Measurements from ENCODE around the gene PHLPP2. TPM values are rescaled to one million over a fixed set of nuclear protein-coding genes. Genes with fewer than 3 reads are reported as not detected.

Gene PHLPP2
- total RNA-seq, 1 donor from 2014 or later = 12.7 TPM

- DNase-seq (ENCODE audit: low spot score, unreplicated experiment) = no peak
- Mint-ChIP-seq H3K27me3 (no peaks in the 10 kb centered on the region), H3K9me3 (ENCODE audit: low read depth) (no peaks in the 10 kb centered on the region), H3K4me3 (ENCODE audit: low read depth) (no peak overlapping the region), H3K27ac (no peak overlapping the region), H3K36me3 (ENCODE audit: insufficient read depth) (peaks cover 22% of the 10 kb centered on the region), H3K4me1 (ENCODE audit: low read depth) (peaks cover 21% of the 10 kb centered on the region)
- no peak for TF ChIP-seq CTCF (IDR thresholded peaks at IDR 0.05; ENCODE audit: unreplicated experiment)
These were observed 53.3 kb downstream of the PHLPP2 start for GRCh38 chr16:71671165-71671564.

GRCh38 chr16:71670537-71670936 is 54.0 kb downstream of the PHLPP2 start:
- Mint-ChIP-seq H3K36me3 (ENCODE audit: insufficient read depth) (peaks cover 20% of the 10 kb centered on the region), H3K27me3 (no peaks in the 10 kb centered on the region), H3K9me3 (ENCODE audit: low read depth) (no peaks in the 10 kb centered on the region), H3K27ac (no peak overlapping the region), H3K4me1 (ENCODE audit: low read depth) (peaks cover 23% of the 10 kb centered on the region), H3K4me3 (ENCODE audit: low read depth) (no peak overlapping the region)
- TF ChIP-seq CTCF (IDR thresholded peaks at IDR 0.05; ENCODE audit: unreplicated experiment) = no peak
- no peak for DNase-seq (ENCODE audit: low spot score, unreplicated experiment)

GRCh38 chr16:71669926-71670536 is 54.5 kb downstream of the PHLPP2 start:
- H3K27ac Mint-ChIP-seq = no peak overlapping the region
- H3K4me3 Mint-ChIP-seq (ENCODE audit: low read depth) = no peak overlapping the region
- no peak for TF ChIP-seq CTCF (IDR thresholded peaks at IDR 0.05; ENCODE audit: unreplicated experiment)

GRCh38 chr16:71666928-71667707 is 57.4 kb downstream of the PHLPP2 start:
- Mint-ChIP-seq H3K36me3 (ENCODE audit: insufficient read depth) (peaks cover 18% of the 10 kb centered on the region), H3K9me3 (ENCODE audit: low read depth) (no peaks in the 10 kb centered on the region), H3K27ac (peak overlapping the region; percentile 44), H3K27me3 (no peaks in the 10 kb centered on the region), H3K4me1 (ENCODE audit: low read depth) (peaks cover 22% of the 10 kb centered on the region), H3K4me3 (ENCODE audit: low read depth) (peak overlapping the region; percentile 46)
- DNase-seq (ENCODE audit: low spot score, unreplicated experiment) = no peak
- no peak for TF ChIP-seq CTCF (IDR thresholded peaks at IDR 0.05; ENCODE audit: unreplicated experiment)

More at GRCh38 chr16:71669926-71670536, 54.5 kb downstream of the PHLPP2 start:
- peaks cover 16% of the 10 kb centered on the region for H3K36me3 Mint-ChIP-seq (ENCODE audit: insufficient read depth)
- H3K4me1 Mint-ChIP-seq (ENCODE audit: low read depth) = peaks cover 23% of the 10 kb centered on the region
- H3K9me3 Mint-ChIP-seq (ENCODE audit: low read depth) = no peaks in the 10 kb centered on the region
- no peak for DNase-seq (ENCODE audit: low spot score, unreplicated experiment)
- no peaks in the 10 kb centered on the region for H3K27me3 Mint-ChIP-seq

GRCh38 chr16:71666264-71666663 is 58.2 kb downstream of the PHLPP2 start:
- no peak for TF ChIP-seq CTCF (IDR thresholded peaks at IDR 0.05; ENCODE audit: unreplicated experiment)
- H3K27me3 Mint-ChIP-seq = no peaks in the 10 kb centered on the region
- peak overlapping the region; percentile 74 for H3K27ac Mint-ChIP-seq

More at GRCh38 chr16:71666264-71666663, 58.2 kb downstream of the PHLPP2 start:
- DNase-seq (ENCODE audit: low spot score, unreplicated experiment) = no peak
- Mint-ChIP-seq H3K4me1 (ENCODE audit: low read depth) (peaks cover 22% of the 10 kb centered on the region), H3K9me3 (ENCODE audit: low read depth) (no peaks in the 10 kb centered on the region), H3K4me3 (ENCODE audit: low read depth) (no peak overlapping the region), H3K36me3 (ENCODE audit: insufficient read depth) (peaks cover 16% of the 10 kb centered on the region)

Measured in progenitor cell of endocrine pancreas (in vitro differentiated cells).